Upper lobe of left lung (tissue), 4 donors: ENCODE data around the gene SLIT1.

Experiments
- CTCF ChIP-seq, 6 experiments: fragments of 450-650 bp in 4 of 6; fragments of 200-600 bp in 2 of 6; sonication (generic) in 2 of 6; IDR thresholded peaks; one replicate each; pipeline ENCODE4 v1.5.1; 2016 to 2019; ENCODE audit warnings: antibody characterized with exemption in 6 of 6
- POLR2A ChIP-seq, 4 donors: fragments of 450-650 bp; IDR thresholded peaks; one replicate each; pipeline ENCODE4 v1.5.1; 2016 to 2017; ENCODE audit warnings: antibody characterized with exemption in 4 of 4, mild to moderate bottlenecking in 2 of 4

- no peak for TF ChIP-seq POLR2A (IDR thresholded peaks at IDR 0.05)
- no peak for TF ChIP-seq CTCF (IDR thresholded peaks at IDR 0.05)
Measured at GRCh38 chr10:97022616-97023015, 163.1 kb downstream of the SLIT1 start.
